ENCODE measurements around the gene ERICH6.

DNA sequence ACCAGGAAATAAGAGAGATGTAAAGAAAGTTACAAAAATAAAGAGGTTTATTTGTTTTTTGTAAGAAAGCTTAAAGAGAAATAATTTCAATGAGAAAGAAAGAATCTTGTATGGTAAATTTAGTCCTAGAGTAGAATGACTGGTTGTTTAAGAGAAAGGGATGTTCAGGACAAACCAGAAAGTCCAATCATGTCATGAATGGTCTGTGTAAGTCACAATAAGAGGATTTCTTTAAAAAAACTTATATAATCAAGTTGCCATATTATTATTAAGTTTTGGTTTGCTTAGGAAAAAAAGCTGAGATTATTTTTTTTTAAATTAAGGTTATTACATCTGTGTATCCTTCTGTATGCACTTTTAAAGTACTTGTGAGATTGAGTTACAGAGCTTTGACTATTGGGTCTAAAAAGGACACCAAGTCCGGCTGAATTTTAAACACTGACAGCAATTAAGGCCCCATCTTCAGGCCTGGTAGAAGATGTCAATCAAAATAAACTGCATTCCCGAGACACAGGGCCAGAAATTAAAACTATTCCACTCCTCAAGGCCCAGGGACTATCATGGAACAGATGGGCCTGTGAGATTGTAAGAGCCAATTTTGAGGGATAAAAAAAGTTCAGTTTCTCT lies 12.2 kb downstream of the ERICH6 start:
- no peak for TF ChIP-seq EZH2 (IDR thresholded peaks at IDR 0.05; ENCODE audit: borderline replicate concordance, low read length)
- TF ChIP-seq, protein P1, sequence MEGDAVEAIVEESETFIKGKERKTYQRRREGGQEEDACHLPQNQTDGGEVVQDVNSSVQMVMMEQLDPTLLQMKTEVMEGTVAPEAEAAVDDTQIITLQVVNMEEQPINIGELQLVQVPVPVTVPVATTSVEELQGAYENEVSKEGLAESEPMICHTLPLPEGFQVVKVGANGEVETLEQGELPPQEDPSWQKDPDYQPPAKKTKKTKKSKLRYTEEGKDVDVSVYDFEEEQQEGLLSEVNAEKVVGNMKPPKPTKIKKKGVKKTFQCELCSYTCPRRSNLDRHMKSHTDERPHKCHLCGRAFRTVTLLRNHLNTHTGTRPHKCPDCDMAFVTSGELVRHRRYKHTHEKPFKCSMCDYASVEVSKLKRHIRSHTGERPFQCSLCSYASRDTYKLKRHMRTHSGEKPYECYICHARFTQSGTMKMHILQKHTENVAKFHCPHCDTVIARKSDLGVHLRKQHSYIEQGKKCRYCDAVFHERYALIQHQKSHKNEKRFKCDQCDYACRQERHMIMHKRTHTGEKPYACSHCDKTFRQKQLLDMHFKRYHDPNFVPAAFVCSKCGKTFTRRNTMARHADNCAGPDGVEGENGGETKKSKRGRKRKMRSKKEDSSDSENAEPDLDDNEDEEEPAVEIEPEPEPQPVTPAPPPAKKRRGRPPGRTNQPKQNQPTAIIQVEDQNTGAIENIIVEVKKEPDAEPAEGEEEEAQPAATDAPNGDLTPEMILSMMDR (conservative IDR thresholded peaks at IDR 0.05 in 1 of 2, IDR thresholded peaks at IDR 0.05 in 1 of 2; ENCODE audit: extremely low read depth in 1 of 2, insufficient read depth in 1 of 2, low read depth in 1 of 2, low read length in 2 of 2), result no peak

All from mammary epithelial cell (primary cell).